Activated CD4-positive, CD25-positive, alpha-beta regulatory T cell (primary cell): ENCODE measurements around the gene WDR54.
"Not testable (repeated sequence)": the region's sequence is repeated elsewhere in the genome, so short reads cannot be mapped to it uniquely, and the experiment has no call there.

Experiments used
- DNase-seq, 4 experiments: peaks; one replicate each; lab custom pipeline; 2025; lab: John Stamatoyannopoulos, UW

WDR54 gene

DNA sequence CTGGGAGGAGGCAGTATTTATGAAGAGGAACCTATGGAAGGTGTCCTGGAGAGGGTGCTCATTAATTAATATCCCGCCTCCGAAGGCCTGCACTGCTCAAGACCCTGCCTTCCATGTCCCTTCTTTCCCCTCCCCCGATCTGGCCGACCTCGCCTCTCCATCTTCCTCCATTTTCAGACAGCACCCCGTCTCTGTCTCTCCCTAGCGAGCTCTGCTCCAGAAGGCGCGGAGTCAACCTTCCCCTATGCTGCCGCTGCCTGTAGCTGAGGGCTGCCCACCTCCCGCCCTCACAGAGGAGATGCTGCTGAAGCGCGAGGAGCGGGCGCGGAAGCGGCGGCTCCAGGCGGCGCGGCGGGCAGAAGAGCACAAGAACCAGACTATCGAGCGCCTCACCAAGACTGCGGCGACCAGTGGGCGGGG is 35.6 kb downstream of the WDR54 start:
- no peak for DNase-seq

GRCh38 chr2:74457549-74458131 is 36.1 kb downstream of the WDR54 start:
- DNase-seq, result peak; percentile 54 to 68 (median 63)

- DNase-seq, result peak; percentile 93 to 96 (median 94)
Measured at GRCh38 chr2:74458132-74458937, 36.8 kb downstream of the WDR54 start, which contains the start of gene WBP1. WBP1 (plus strand) TSS chr2:74458438; CDS start chr2:74458603, 165 bp downstream.

DNA sequence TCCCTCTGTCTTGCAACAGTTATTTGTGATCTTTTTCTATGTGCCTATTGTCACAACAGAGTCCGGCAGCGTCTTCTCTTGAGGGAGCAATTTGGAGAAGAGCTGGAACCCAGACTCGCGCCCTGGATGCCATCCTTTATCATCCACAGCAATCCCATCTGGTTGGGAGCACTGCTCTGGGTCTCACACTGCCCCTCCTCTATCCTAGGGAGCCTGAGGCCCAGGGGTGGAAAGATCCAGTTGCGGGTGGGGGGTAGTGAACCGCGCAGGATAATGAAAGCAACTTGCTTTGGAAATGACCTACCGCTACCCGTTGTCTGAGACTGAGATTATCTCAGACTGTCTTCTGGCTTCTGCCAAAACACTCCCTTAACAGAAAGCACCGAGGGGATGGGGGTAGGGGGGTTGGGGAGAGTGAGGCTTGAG is 37.4 kb downstream of the WDR54 start:
- no peak for DNase-seq

- not testable (repeated sequence) for DNase-seq
Measured at GRCh38 chr2:74459503-74460118, 38.1 kb downstream of the WDR54 start.

- not testable (repeated sequence) for DNase-seq
Measured at GRCh38 chr2:74460187-74460586, 38.7 kb downstream of the WDR54 start.

DNA sequence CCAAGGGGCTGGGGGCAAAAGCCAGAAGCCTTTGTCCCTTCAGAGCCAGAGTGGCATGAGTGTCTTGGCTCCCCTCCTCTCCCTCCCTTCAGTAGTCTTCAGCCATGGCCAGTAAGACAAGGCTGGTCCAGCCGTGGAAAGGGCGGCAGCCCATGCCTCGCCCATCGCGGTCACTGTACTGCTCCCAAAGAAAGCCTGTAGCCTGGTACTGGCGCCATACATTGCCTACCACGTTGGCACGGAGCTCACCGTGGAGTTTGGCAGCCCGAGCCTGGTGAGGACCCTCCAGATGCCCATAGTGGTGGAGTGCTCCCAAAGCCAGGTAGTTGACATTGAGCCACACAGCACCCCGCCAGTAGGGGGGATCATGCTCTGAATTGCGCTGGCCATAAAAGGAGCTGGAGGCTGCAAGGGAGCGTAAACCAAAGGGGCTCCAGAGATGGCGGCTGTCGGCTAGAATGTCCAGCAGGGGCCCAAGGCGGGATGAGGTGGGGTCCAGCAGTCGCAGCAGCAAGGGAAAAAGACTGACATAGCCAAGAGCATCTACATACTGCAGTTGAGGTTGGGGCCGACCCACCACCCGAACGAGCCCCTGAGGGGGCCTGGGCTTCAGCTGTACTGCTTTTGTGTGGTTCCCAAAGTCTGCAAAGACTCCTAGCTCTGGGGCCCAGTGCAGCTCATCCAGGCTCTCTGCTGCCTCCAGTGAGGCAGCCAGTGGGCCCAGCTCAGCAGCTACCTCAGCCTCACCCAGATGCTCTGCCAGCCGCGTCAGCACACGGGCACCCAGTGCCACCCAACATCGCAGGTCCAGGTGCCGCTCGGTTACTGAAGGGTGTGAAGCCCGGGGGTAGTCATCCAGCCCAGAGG is 39.9 kb downstream of the WDR54 start:
- no peak for DNase-seq

GRCh38 chr2:74462054-74462785 is 40.7 kb downstream of the WDR54 start:
- no peak for DNase-seq

DNA sequence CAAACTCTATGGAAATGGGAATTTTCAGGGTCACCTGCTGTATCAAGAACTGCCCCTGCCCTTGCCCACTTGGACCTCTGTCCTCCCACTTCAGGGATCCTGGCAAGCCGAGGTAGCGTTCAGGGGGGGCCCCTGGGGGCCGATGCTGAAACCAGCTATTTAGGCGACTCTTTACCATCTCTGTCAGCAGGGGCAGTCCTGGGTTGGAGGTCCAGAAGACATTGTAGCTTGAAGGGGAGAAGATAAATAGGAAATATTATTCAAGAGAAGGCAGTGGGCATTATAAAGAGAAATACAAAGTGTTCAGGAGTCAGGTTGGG is 41.2 kb downstream of the WDR54 start:
- DNase-seq, result no peak

GRCh38 chr2:74464406-74464805 is 42.9 kb downstream of the WDR54 start:
- DNase-seq, result no peak

DNA sequence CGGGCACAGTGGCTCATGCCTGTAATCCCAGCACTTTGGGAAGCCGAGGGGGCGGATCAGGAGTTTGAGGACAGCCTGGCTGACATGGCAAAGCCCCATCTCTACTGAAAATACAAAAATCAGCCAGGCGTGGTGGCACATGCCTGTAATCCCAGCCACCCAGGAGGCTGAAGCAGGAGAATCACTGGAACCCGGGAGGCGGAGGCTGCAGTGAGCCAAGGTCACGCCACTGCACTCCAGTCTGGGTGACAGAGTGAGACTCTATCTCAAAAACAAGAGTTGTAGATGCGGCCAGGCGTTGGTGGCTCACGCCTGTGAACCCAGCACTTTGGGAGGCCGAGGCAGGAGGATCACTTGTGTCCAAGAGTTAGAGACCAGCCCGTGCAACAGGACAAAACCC is 49.2 kb downstream of the WDR54 start:
- DNase-seq, result not testable (repeated sequence)

DNA sequence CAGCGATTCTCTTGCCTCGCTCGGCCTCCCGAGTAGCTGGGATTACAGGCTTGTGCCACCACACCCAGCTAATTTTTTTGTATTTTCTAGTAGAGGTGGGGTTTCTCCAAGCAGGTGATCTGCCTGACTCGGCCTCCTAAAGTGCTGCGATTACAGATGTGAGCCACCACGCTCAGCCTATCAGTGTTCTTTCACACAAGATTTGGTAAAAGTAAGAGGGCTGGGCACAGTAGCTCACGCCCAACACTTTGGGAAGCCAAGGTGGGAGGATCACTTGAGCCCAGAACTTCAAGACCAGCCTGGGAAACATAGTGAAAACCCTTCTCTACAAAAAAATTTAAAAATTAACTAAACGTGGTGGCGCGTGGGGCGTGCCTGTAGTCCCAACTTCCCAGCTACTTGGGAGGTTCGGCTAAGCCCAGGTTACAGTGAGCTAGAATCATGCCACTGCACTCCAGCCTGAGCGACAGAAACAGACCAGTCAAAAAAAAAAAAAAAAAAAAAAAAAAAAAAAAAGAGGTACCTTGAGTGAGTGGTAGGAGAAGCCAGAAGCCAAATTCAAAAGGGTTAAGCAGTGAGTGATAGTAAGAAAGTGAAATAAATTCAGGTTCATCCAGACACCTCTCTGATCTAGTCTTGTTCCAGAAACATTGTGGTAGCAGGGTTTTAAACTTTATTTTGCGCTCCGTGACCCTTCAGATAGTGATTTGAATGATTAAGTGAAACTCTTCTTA is 50.0 kb downstream of the WDR54 start:
- no peak for DNase-seq

GRCh38 chr2:74472086-74472944 is 50.8 kb downstream of the WDR54 start, which contains the start of gene MRPL53:
MRPL53 (minus strand) TSS chr2:74472680; CDS start chr2:74472660, 20 bp downstream.
- peak; percentile 91 to 96 (median 96) for DNase-seq

- DNase-seq, result no peak
Measured at GRCh38 chr2:74472945-74473258, 51.4 kb downstream of the WDR54 start.

DNA sequence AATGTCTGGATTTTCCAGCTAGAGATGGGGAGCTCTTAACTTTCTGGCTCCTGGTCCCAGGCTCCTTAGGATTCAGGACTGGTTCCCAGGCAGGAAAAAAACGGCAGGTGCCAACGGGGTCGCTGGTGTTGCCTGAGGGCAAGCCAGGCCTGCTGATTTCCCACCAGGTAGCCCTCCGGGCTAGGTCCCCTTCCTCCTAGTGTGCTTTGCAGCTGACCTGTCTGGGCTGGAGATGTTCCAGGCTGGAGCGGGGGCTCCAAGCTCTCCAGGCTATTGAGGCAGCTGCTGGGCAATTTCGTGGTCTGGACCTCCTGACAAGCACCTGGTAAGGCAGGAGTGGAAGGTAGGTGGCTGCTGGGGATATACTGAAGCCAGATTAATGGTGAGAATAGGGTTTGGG is 53.0 kb downstream of the WDR54 start:
- no peak for DNase-seq

GRCh38 chr2:74474899-74475298 is 53.4 kb downstream of the WDR54 start:
- no peak for DNase-seq
